ENCODE results near the gene NES.

The NES gene

GRCh38 chr1:156625436-156626078 lies 51.6 kb downstream of the NES start:
- Histone ChIP-seq H3K27ac (ENCODE audit: extremely low read depth, low read depth, low read length) (no peak overlapping the region; the same call in 1 of the 2 replicates), H3K4me3 (ENCODE audit: low read depth, low read length) (peak overlapping the region; percentile 26), H3K9me3 (ENCODE audit: control insufficient read depth, insufficient read depth, low read depth, low read length) (no peaks in the 10 kb centered on the region), H3K36me3 (ENCODE audit: control insufficient read depth in 2 of 2, insufficient read depth in 1 of 2, low read length in 2 of 2) (no peaks in the 10 kb centered on the region), H3K4me1 (ENCODE audit: control insufficient read depth, insufficient read depth, low read length) (no peaks in the 10 kb centered on the region)
- ChIA-PET POLR2A (interaction anchor here (1.8 to 2.1 kb wide), 2 partner anchors 36 to 64 kb away, joined by 7 to 11 read pairs; no protein-coding TSS in a partner anchor), CTCF (interaction anchor here (0.6 to 14.1 kb wide), 14 partner anchors 11 to 427 kb away, joined by 3 to 294 read pairs (median 24); partner anchors contain the start of genes BCAN and NES)
- TF ChIP-seq RBAK (tag by site-specific recombination; IDR thresholded peaks at IDR 0.05): no peak
- TF ChIP-seq ZBTB17 (tag by site-specific recombination; IDR thresholded peaks at IDR 0.05): no peak
- TF ChIP-seq BCL6B (tag by site-specific recombination; IDR thresholded peaks at IDR 0.05): no peak
- TF ChIP-seq ATF2 (tag by site-specific recombination; IDR thresholded peaks at IDR 0.05; ENCODE audit: low read depth): no peak
- no peak for TF ChIP-seq ZNF548 (tag by site-specific recombination; IDR thresholded peaks at IDR 0.05)
- TF ChIP-seq GLI2 (tag by site-specific recombination; IDR thresholded peaks at IDR 0.05; ENCODE audit: borderline replicate concordance, low read depth): no peak
- no peak for TF ChIP-seq ZNF140 (tag by site-specific recombination; IDR thresholded peaks at IDR 0.05)
- no peak for TF ChIP-seq PRDM6 (tag by site-specific recombination; IDR thresholded peaks at IDR 0.05)
- TF ChIP-seq KLF9 (tag by site-specific recombination; IDR thresholded peaks at IDR 0.05; ENCODE audit: low read depth): no peak; the same call in 1 of the 2 replicates
- TF ChIP-seq ZNF580 (tag by site-specific recombination; IDR thresholded peaks at IDR 0.05): no peak
- TF ChIP-seq ZFP69B (tag by site-specific recombination; IDR thresholded peaks at IDR 0.05): 0 out of 2 replicates have a peak, but pooled peaks have one; percentile 23
- no peak for TF ChIP-seq ZNF391 (tag by site-specific recombination; IDR thresholded peaks at IDR 0.05; ENCODE audit: borderline replicate concordance, low read depth)
- TF ChIP-seq ZSCAN23 (tag by site-specific recombination; IDR thresholded peaks at IDR 0.05): 0 out of 2 replicates have a peak, but pooled peaks have one; percentile 34
- no peak for TF ChIP-seq ZNF146 (tag by site-specific recombination; IDR thresholded peaks at IDR 0.05)
- TF ChIP-seq ZNF157 (tag by site-specific recombination; IDR thresholded peaks at IDR 0.05): no peak
- TF ChIP-seq KLF17 (tag by site-specific recombination; IDR thresholded peaks at IDR 0.05): peak; percentile 70; the same call in 1 of the 2 replicates
- TF ChIP-seq ZNF626 (tag by site-specific recombination; IDR thresholded peaks at IDR 0.05): no peak
- no peak for TF ChIP-seq ZNF747 (tag by site-specific recombination; IDR thresholded peaks at IDR 0.05)
- TF ChIP-seq KLF7 (tag by site-specific recombination; IDR thresholded peaks at IDR 0.05; ENCODE audit: borderline replicate concordance): no peak
- no peak for TF ChIP-seq ZNF623 (tag by site-specific recombination; IDR thresholded peaks at IDR 0.05)
- no peak for TF ChIP-seq ZNF830 (tag by site-specific recombination; IDR thresholded peaks at IDR 0.05; ENCODE audit: low read depth)
- 0 out of 2 replicates have a peak, but pooled peaks have one; percentile 47 for TF ChIP-seq ZNF2 (tag by site-specific recombination; IDR thresholded peaks at IDR 0.05)
- TF ChIP-seq ZNF654 (tag by site-specific recombination; IDR thresholded peaks at IDR 0.05; ENCODE audit: low read depth): peak; percentile 53
- TF ChIP-seq ZNF521 (tag by site-specific recombination; IDR thresholded peaks at IDR 0.05): no peak
- no peak for TF ChIP-seq ZNF658 (tag by site-specific recombination; IDR thresholded peaks at IDR 0.05)
- TF ChIP-seq ZFHX2 (tag by site-specific recombination; conservative IDR thresholded peaks at IDR 0.05): peak; percentile 80
- TF ChIP-seq GFI1B (tag by site-specific recombination; IDR thresholded peaks at IDR 0.05): no peak
- TF ChIP-seq ELK4 (IDR thresholded peaks at IDR 0.05; ENCODE audit: borderline replicate concordance, low read depth, low read length): no peak
- no peak for TF ChIP-seq ZNF26 (tag by site-specific recombination; IDR thresholded peaks at IDR 0.05)
- TF ChIP-seq HOXC10 (CRISPR knock-in tag; IDR thresholded peaks at IDR 0.05): no peak

Data from HEK293 (cell line).